ENCODE data around the gene ZNF266. TPM values are rescaled to one million over a fixed set of nuclear protein-coding genes. Genes with fewer than 3 reads are reported as not detected.

ZNF266 gene
- total RNA-seq, 1 donor from 2014 or later, result 8.8 TPM

- DNase-seq, result no peak
- Histone ChIP-seq H3K27ac (replicated peaks) (no peak overlapping the region), H3K27me3 (ENCODE audit: low read depth) (no peaks in the 10 kb centered on the region), H3K36me3 (peaks cover 78% of the 10 kb centered on the region), H3K9me3 (replicated peaks) (peaks cover 10% of the 10 kb centered on the region), H3K4me3 (no peak overlapping the region), H3K4me1 (peaks cover 31% of the 10 kb centered on the region)
- intact Hi-C loops (cut with micrococcal nuclease), result no loop called here
- TF ChIP-seq CTCF (IDR thresholded peaks at IDR 0.05; ENCODE audit: borderline replicate concordance), result no peak
Observed at GRCh38 chr19:9430444-9430843, 4.9 kb downstream of the ZNF266 start.

DNA sequence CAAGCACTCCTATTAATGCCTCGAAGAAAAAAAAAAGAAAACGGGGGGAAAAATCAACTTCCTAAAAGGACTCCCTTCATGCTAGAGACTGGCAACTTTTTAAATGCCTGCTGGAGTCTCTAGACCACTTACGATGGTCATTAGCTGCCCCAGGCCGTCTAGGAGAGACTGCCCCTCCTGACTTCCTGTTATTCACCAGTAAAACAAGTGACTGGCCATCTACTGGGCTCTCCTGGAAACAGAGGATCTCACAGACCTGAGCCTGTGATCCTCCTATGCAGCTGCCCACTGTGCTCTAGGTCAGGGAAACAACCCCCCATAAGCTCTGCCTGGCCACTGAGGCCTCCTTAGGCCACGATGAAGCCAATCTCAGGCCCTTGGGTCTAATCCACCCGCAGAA is 7.4 kb downstream of the ZNF266 start:
- Histone ChIP-seq H3K4me1 (peaks cover 12% of the 10 kb centered on the region), H3K4me3 (no peak overlapping the region), H3K36me3 (peaks cover 94% of the 10 kb centered on the region), H3K9me3 (replicated peaks) (peaks cover 31% of the 10 kb centered on the region), H3K27ac (replicated peaks) (no peak overlapping the region), H3K27me3 (ENCODE audit: low read depth) (no peaks in the 10 kb centered on the region)
- no peak for TF ChIP-seq CTCF (IDR thresholded peaks at IDR 0.05; ENCODE audit: borderline replicate concordance)
- DNase-seq, result no peak
- intact Hi-C loops (cut with micrococcal nuclease), result no loop called here

DNA sequence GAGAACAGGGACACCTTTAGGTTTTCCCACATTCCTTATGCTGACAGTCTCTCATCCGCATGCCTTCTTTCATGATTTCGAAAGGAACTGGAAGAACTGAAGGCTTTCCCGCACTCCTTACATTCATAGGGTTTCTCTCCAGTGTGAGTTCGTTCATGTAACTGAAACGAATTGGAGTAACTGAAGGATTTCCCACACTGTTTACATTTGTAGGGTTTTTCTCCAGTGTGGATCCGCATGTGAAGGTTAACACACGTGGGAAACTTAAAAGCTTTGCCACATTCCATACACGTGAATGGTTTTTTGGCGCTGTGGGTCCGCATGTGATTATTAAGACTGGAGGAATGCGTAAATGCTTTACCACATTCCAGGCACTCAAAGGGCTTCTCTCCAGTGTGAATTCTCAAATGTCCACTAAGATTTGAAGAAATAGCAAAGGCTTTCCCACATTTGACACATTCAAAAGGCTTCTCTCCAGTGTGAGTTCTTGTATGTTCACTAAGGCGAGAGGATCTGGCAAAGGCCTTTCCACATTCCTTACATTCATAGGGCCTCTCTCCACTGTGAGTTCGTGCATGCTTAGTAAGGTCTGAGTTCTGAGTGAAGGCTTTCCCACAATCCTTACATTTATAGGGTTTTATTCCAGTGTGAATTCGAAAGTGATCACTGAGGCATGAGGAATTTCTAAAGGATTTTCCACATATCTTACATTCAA is 22.0 kb downstream of the ZNF266 start:
- H3K9me3 ChIP-seq (replicated peaks), result peaks cover 100% of the 10 kb centered on the region

GRCh38 chr19:9407827-9408226 is 27.5 kb downstream of the ZNF266 start:
- no peak for DNase-seq
- TF ChIP-seq CTCF (IDR thresholded peaks at IDR 0.05; ENCODE audit: borderline replicate concordance), result no peak
- peaks cover 94% of the 10 kb centered on the region for H3K9me3 ChIP-seq (replicated peaks)
- H3K27ac ChIP-seq (replicated peaks), result no peak overlapping the region
- H3K36me3 ChIP-seq, result peaks cover 31% of the 10 kb centered on the region
- no peaks in the 10 kb centered on the region for H3K27me3 ChIP-seq (ENCODE audit: low read depth)
- intact Hi-C loops (cut with micrococcal nuclease), result no loop called here
- H3K4me1 ChIP-seq, result peaks cover 22% of the 10 kb centered on the region
- H3K4me3 ChIP-seq, result peak overlapping the region; percentile 81

More for the DNA sequence above, 22.0 kb downstream of the ZNF266 start:
- no peak for DNase-seq
- Histone ChIP-seq H3K36me3 (peaks cover 67% of the 10 kb centered on the region), H3K4me3 (no peak overlapping the region), H3K27me3 (ENCODE audit: low read depth) (no peaks in the 10 kb centered on the region), H3K27ac (replicated peaks) (no peak overlapping the region), H3K4me1 (no peaks in the 10 kb centered on the region)
- no peak for TF ChIP-seq CTCF (IDR thresholded peaks at IDR 0.05; ENCODE audit: borderline replicate concordance)
- intact Hi-C loops (cut with micrococcal nuclease), result no loop called here

- intact Hi-C loops (cut with micrococcal nuclease), result no loop called here
- peak; percentile 84 for DNase-seq
- H3K4me1 ChIP-seq, result peaks cover 22% of the 10 kb centered on the region
- peaks cover 88% of the 10 kb centered on the region for H3K9me3 ChIP-seq (replicated peaks)
- H3K27ac ChIP-seq (replicated peaks), result peak overlapping the region; percentile 79
- no peaks in the 10 kb centered on the region for H3K27me3 ChIP-seq (ENCODE audit: low read depth)
- peak overlapping the region; percentile 81 for H3K4me3 ChIP-seq
- no peak for TF ChIP-seq CTCF (IDR thresholded peaks at IDR 0.05; ENCODE audit: borderline replicate concordance)
- H3K36me3 ChIP-seq, result peaks cover 21% of the 10 kb centered on the region
Observed at GRCh38 chr19:9406798-9407352, 28.5 kb downstream of the ZNF266 start.
